C4-2B (cell line): ENCODE results near the gene NAV2.

Experiments used
- CTCF ChIP-seq: fragments of 450-650 bp; conservative IDR thresholded peaks from 2 replicates; pipeline ENCODE4 v1.5.1; 2017; ENCODE audit warnings: mild to moderate bottlenecking
- ZFX ChIP-seq: fragments of 450-650 bp; IDR thresholded peaks from 2 replicates; pipeline ENCODE4 v1.6.1; 2017

- TF ChIP-seq CTCF (no peak), ZFX (no peak)
These were observed 340.9 kb downstream of the NAV2 start for GRCh38 chr11:20053572-20053971.
